Keratinocyte (primary cell): ENCODE data around the gene TMEM163. TPM values are rescaled to one million over a fixed set of nuclear protein-coding genes. Genes with fewer than 3 reads are reported as not detected.

ENCODE experiments used
- DNase-seq: peaks from one replicate; pipeline ENCODE4 v3.0.0-alpha.2; 2011; ENCODE audit warnings: low read depth, missing footprints, low spot score
- FAIRE-seq: peaks from 2 replicates; lab custom pipeline; 2011; peaks lifted over from hg19 to GRCh38; lab: Jason Lieb, UNC
- H2AFZ ChIP-seq: 2 replicates; pipeline ENCODE4 v1.6.0; 2012; ENCODE audit warnings: low read length, control low read depth, inconsistent platforms; ENCODE audit not compliant: control insufficient read depth
- H3K27ac ChIP-seq: 2 replicates; pipeline ENCODE4 v1.5.1; 2011; ENCODE audit warnings: low read length; ENCODE audit not compliant: control insufficient read depth, insufficient read depth
- H3K27me3 ChIP-seq: 3 replicates; pipeline ENCODE4 v1.6.0; 2011; ENCODE audit warnings: low read length; ENCODE audit not compliant: control insufficient read depth, insufficient read depth; ENCODE audit errors: extremely low read depth
- H3K36me3 ChIP-seq, 2 experiments: 2 replicates in 1 of 2; 3 replicates in 1 of 2; pipeline ENCODE4 v1.5.1; 2011; ENCODE audit warnings: low read length in 2 of 2, mild to moderate bottlenecking in 1 of 2; ENCODE audit not compliant: control insufficient read depth in 2 of 2, insufficient read depth in 2 of 2; ENCODE audit errors: extremely low read depth in 1 of 2
- H3K4me1 ChIP-seq: 3 replicates; pipeline ENCODE4 v1.5.1; 2011; ENCODE audit warnings: low read length; ENCODE audit not compliant: control insufficient read depth, insufficient read depth; ENCODE audit errors: extremely low read depth
- H3K4me2 ChIP-seq: 3 replicates; pipeline ENCODE4 v1.6.0; 2011; ENCODE audit warnings: low read depth, low read length; ENCODE audit not compliant: control insufficient read depth, insufficient read depth; ENCODE audit errors: extremely low read depth
- H3K4me3 ChIP-seq, 3 experiments: fragments of 200-600 bp in 1 of 3; sonication (generic) in 1 of 3; 2 replicates in 2 of 3; 3 replicates in 1 of 3; pipeline ENCODE4 v1.5.1; 2011 to 2016; ENCODE audit warnings: low read length in 3 of 3, mild to moderate bottlenecking in 3 of 3, control low read depth in 2 of 3, inconsistent platforms in 1 of 3, low read depth in 1 of 3, mixed read lengths in 1 of 3, mixed run types in 1 of 3, moderate library complexity in 1 of 3; ENCODE audit not compliant: control insufficient read depth in 2 of 3, insufficient read depth in 2 of 3; ENCODE audit errors: extremely low read depth in 1 of 3
- H3K79me2 ChIP-seq: 2 replicates; pipeline ENCODE4 v1.6.0; 2012; ENCODE audit warnings: low read length; ENCODE audit not compliant: control insufficient read depth, insufficient read depth
- H3K9ac ChIP-seq: 3 replicates; pipeline ENCODE4 v1.6.0; 2011; ENCODE audit warnings: low read length; ENCODE audit not compliant: control insufficient read depth, insufficient read depth; ENCODE audit errors: extremely low read depth
- H3K9me1 ChIP-seq: 3 replicates; pipeline ENCODE4 v1.6.0; 2011; ENCODE audit warnings: low read length; ENCODE audit not compliant: control insufficient read depth, insufficient read depth; ENCODE audit errors: extremely low read depth
- H3K9me3 ChIP-seq: 2 replicates; pipeline ENCODE4 v1.5.1; 2012; ENCODE audit warnings: low read depth, low read length; ENCODE audit not compliant: control insufficient read depth
- H4K20me1 ChIP-seq: 3 replicates; pipeline ENCODE4 v1.6.0; 2011; ENCODE audit warnings: low read length; ENCODE audit not compliant: control insufficient read depth, insufficient read depth; ENCODE audit errors: extremely low read depth
- CTCF ChIP-seq, 3 experiments: IDR thresholded peaks in 1 of 3; conservative IDR thresholded peaks in 1 of 3; optimal IDR thresholded peaks in 1 of 3; 2 replicates in 2 of 3; 3 replicates in 1 of 3; pipeline versions ENCODE3 to v1.5.1; 2011; ENCODE audit warnings: low read length in 3 of 3, mild to moderate bottlenecking in 3 of 3, moderate library complexity in 2 of 3, control low read depth in 1 of 3, inconsistent platforms in 1 of 3; ENCODE audit not compliant: insufficient read depth in 2 of 3; ENCODE audit errors: extremely low read depth in 1 of 3
- EZH2 ChIP-seq: IDR thresholded peaks from one replicate; pipeline ENCODE4 v1.6.1; 2012; ENCODE audit warnings: inconsistent platforms, mild to moderate bottlenecking, low read length, moderate library complexity
- dilution Hi-C: fragments of 300-500 bp; cut with MboI; formaldehyde crosslinking; loops from one replicate; pipeline ENCODE4 v1.7.0; 2020; ENCODE audit warnings: low sequenced_read_pairs; ENCODE audit not compliant: extremely low pct_ligation_motif_present
- polyA plus RNA-seq, 5 experiments: library from polyadenylated mRNA; depleted of rRNA in 3 of 5; stranded (reverse) in 3 of 5; stranded (forward) in 1 of 5; unstranded in 1 of 5; fragments of >200 nt; gene quantifications; 1 replicate in 1 of 5; 2 replicates in 3 of 5; 3 replicates in 1 of 5; pipeline versions ENCODE4 v1.2.1 to v1.2.3, GENCODE V29; 2011 to 2012; ENCODE audit warnings: missing spikeins in 2 of 5, low read depth in 1 of 5, low replicate concordance in 1 of 5

TMEM163 gene
- polyA plus RNA-seq, 1 donor (not counting 4 experiments of a cell fraction or from before 2014, with no cell fraction given): not detected

GRCh38 chr2:134707330-134707676 is 11.5 kb downstream of the TMEM163 start:
- dilution Hi-C loops: no loop called here
- Histone ChIP-seq H3K9me1 (no peaks in the 10 kb centered on the region), H3K9me3 (no peaks in the 10 kb centered on the region), H3K27ac (no peak overlapping the region), H3K36me3 (no peaks in the 10 kb centered on the region), H3K79me2 (no peaks in the 10 kb centered on the region), H3K9ac (no peak overlapping the region), H3K4me2 (no peak overlapping the region), H2AFZ (no peak overlapping the region), H3K4me3 (no peak overlapping the region), H4K20me1 (no peaks in the 10 kb centered on the region), H3K27me3 (peaks cover 11% of the 10 kb centered on the region), H3K4me1 (no peaks in the 10 kb centered on the region)
- TF ChIP-seq CTCF (optimal IDR thresholded peaks at IDR 0.05 in 1 of 3, IDR thresholded peaks at IDR 0.05 in 1 of 3, conservative IDR thresholded peaks at IDR 0.05 in 1 of 3; ENCODE audit: extremely low read depth in 1 of 3, insufficient read depth in 2 of 3, low read length in 3 of 3) (no peak), EZH2 (no peak)
- no peak for DNase-seq
- no peak for FAIRE-seq

GRCh38 chr2:134706587-134707329 is 12.0 kb downstream of the TMEM163 start:
- Histone ChIP-seq H3K27ac (no peak overlapping the region), H3K9me3 (no peaks in the 10 kb centered on the region), H3K4me1 (no peaks in the 10 kb centered on the region), H3K4me3 (no peak overlapping the region), H3K36me3 (no peaks in the 10 kb centered on the region), H4K20me1 (no peaks in the 10 kb centered on the region), H3K9me1 (no peaks in the 10 kb centered on the region), H3K27me3 (peaks cover 11% of the 10 kb centered on the region), H2AFZ (no peak overlapping the region), H3K9ac (no peak overlapping the region), H3K4me2 (no peak overlapping the region), H3K79me2 (no peaks in the 10 kb centered on the region)
- FAIRE-seq (no peak), DNase-seq (no peak)
- dilution Hi-C loops: no loop called here
- TF ChIP-seq EZH2 (no peak), CTCF (optimal IDR thresholded peaks at IDR 0.05 in 1 of 3, IDR thresholded peaks at IDR 0.05 in 1 of 3, conservative IDR thresholded peaks at IDR 0.05 in 1 of 3; ENCODE audit: extremely low read depth in 1 of 3, insufficient read depth in 2 of 3, low read length in 3 of 3) (no peak)
